Measurements from ENCODE around the gene GPR83.
"Not testable (repeated sequence)": the region's sequence is repeated elsewhere in the genome, so short reads cannot be mapped to it uniquely, and the experiment has no call there.

Gene GPR83

DNA sequence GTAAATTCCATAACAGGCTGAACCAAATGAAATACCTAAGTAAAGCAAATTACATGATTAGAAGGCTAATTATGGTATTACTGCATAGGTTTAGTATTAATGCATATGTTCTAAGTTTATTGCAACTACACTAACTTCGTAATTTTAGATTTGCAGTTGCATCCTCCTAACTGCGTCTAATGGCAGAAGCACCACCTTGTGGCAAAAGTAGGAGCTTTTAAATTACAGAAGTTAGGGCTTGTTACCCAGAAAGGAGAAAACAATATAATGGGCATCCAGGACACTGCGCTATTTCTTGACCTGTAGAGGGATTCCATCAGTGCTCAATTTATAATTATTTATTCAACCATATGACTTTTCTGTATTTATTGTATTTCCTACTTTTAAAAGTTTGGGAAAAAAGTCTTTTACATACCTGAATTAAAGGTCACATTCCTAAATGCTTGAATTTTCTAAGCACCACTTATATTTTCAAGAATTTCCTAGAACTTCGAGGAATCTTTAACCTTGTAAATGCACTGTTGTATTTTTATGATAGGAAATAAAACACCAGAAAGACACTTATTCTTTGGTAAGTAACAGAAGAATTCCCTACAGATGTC is 16.3 kb upstream of the GPR83 start:
- H3K36me3 ChIP-seq (ENCODE audit: control insufficient read depth in 2 of 2, insufficient read depth in 2 of 2, low read length in 2 of 2): no peaks in the 10 kb centered on the region
- no peak overlapping the region for H3K9ac ChIP-seq (ENCODE audit: low read length in 2 of 2)
- no peaks in the 10 kb centered on the region for H3K9me3 ChIP-seq (ENCODE audit: control insufficient read depth in 2 of 2, low read length in 2 of 2)

DNA sequence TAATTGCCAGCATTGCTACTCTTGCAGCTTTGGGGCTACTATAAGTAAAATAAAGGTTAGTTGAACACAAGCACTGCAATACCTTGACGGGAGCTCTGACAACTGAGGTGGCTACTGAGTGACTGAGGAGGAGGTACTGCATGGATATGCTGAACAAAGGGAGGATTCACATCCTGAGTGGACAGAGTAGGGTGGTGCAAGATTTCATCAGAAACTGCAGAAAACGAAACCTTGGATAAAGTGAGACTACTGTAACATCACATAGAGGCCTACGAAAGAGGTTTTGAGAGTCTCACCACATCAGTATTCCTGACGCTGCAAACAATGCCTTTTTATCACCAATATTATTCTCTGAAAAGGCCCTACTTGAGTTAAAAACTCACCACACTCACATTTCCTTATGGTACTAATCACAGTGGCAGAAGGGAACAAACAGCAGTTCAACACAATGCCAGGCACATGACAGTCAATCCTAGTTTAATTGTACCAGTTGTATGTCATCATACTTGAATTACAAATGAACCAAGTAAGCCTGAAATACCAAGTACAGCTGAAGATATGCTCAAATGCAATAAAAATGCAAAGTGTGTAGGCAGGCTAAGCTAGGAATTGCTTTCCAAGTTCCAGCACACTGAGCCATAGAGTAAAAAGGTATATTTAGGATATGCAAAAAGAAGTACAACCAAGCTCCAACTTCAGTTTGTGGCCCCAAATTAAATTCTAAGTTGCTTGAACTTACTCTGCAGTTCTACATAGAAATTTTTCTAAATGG is 4.0 kb upstream of the GPR83 start:
- no peak overlapping the region for H3K9ac ChIP-seq (ENCODE audit: low read length in 2 of 2)
- peaks cover 3% of the 10 kb centered on the region for H3K4me1 ChIP-seq (ENCODE audit: control insufficient read depth, insufficient read depth, low read length)
- H3K4me3 ChIP-seq (ENCODE audit: low read length in 2 of 2): no peak overlapping the region
- H3K36me3 ChIP-seq (ENCODE audit: control insufficient read depth in 2 of 2, insufficient read depth in 2 of 2, low read length in 2 of 2): no peaks in the 10 kb centered on the region
- no peak overlapping the region for H3K27ac ChIP-seq (ENCODE audit: low read length)
- H3K27me3 ChIP-seq (ENCODE audit: control insufficient read depth in 1 of 2, insufficient read depth in 2 of 2, low read length in 2 of 2): peaks cover 13 to 16% of the 10 kb centered on the region in 2 donors
- no peaks in the 10 kb centered on the region for H3K9me3 ChIP-seq (ENCODE audit: control insufficient read depth in 2 of 2, low read length in 2 of 2)

More for the DNA sequence above, 16.3 kb upstream of the GPR83 start:
- no peak overlapping the region for H3K27ac ChIP-seq (ENCODE audit: low read length)
- H3K27me3 ChIP-seq (ENCODE audit: control insufficient read depth in 1 of 2, insufficient read depth in 2 of 2, low read length in 2 of 2): no peaks in the 10 kb centered on the region
- H3K4me3 ChIP-seq (ENCODE audit: low read length in 2 of 2): no peak overlapping the region
- no peaks in the 10 kb centered on the region for H3K4me1 ChIP-seq (ENCODE audit: control insufficient read depth, insufficient read depth, low read length)

DNA sequence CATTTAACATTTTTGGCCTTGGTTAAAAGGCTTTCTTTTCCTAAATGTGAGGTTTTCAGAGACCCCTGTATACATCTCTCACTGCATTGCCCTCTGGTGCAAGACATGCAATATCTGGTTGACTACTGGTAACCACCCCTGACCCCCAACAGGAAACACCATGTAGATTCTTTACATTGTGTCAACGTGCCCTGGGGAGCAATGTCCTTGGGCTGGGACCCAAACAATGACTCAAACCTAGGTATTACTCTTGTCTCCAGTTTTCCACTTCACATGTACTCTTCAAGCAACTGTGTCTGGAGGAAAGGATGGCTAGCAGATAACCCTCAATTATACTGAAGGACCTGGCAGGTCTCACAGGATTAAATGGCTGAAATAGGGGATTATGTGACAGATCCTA is 1.1 kb upstream of the GPR83 start:
- Histone ChIP-seq H3K9me3 (ENCODE audit: control insufficient read depth in 2 of 2, low read length in 2 of 2) (no peaks in the 10 kb centered on the region), H3K27me3 (ENCODE audit: control insufficient read depth in 1 of 2, insufficient read depth in 2 of 2, low read length in 2 of 2) (peaks cover 28 to 29% of the 10 kb centered on the region in 2 donors), H3K27ac (ENCODE audit: low read length) (no peak overlapping the region), H3K9ac (ENCODE audit: low read length in 2 of 2) (no peak overlapping the region), H3K36me3 (ENCODE audit: control insufficient read depth in 2 of 2, insufficient read depth in 2 of 2, low read length in 2 of 2) (no peaks in the 10 kb centered on the region), H3K4me3 (ENCODE audit: low read length in 2 of 2) (no peak overlapping the region), H3K4me1 (ENCODE audit: control insufficient read depth, insufficient read depth, low read length) (peaks cover 3% of the 10 kb centered on the region)

DNA sequence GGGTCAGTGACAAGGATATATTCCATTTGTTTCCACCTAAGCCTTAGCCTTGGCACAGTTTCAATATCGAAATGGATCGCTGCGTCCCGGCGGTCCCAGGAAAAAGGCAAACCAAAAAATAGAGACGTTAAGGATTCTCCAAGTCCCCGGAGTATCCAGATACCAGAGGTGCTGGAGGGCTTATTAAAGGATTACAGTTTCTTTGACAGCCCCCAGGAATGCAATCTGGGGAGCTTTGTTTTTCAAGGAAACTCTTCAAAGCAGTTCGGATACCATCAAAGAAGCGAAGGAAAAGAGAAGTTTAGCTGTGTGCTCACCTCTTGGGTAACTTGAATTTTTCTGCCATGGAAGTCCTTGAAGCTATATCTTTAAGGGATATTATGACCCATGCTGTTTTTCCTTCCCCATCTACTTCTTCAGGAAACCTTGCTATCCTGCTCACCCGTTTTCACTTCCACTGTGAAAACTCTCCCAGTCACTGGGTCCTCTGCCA is 600 bp upstream of the GPR83 start:
- Histone ChIP-seq H3K36me3 (ENCODE audit: control insufficient read depth in 2 of 2, insufficient read depth in 2 of 2, low read length in 2 of 2) (no peaks in the 10 kb centered on the region), H3K4me3 (ENCODE audit: low read length in 2 of 2) (peak overlapping the region in 1 of 2 donors; percentile 67), H3K9ac (ENCODE audit: low read length in 2 of 2) (no peak overlapping the region), H3K9me3 (ENCODE audit: control insufficient read depth in 2 of 2, low read length in 2 of 2) (no peaks in the 10 kb centered on the region), H3K27me3 (ENCODE audit: control insufficient read depth in 1 of 2, insufficient read depth in 2 of 2, low read length in 2 of 2) (peaks cover 28 to 29% of the 10 kb centered on the region in 2 donors), H3K4me1 (ENCODE audit: control insufficient read depth, insufficient read depth, low read length) (peaks cover 3% of the 10 kb centered on the region), H3K27ac (ENCODE audit: low read length) (no peak overlapping the region)

DNA sequence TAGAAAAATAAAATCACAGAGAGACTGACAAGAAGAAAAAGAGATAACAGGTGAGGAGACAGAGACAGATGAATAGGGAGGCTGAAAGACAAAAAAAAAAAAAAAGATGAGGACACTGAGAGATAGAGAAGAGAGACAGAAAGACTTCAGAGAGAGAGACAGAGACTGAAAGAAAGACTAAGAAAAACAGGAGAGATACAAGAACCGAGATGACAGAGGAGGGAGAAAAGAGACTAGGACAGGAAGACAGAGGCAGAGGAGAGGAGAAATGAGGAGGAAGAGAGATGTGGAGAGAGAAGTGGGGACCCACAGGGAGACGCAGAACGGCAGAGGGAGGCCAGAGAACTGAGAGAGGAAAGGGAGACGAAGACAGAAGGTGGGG is 771 bp downstream of the GPR83 start:
- Histone ChIP-seq H3K9ac (ENCODE audit: low read length in 2 of 2) (no peak overlapping the region), H3K27ac (ENCODE audit: low read length) (no peak overlapping the region), H3K9me3 (ENCODE audit: control insufficient read depth in 2 of 2, low read length in 2 of 2) (no peaks in the 10 kb centered on the region), H3K36me3 (ENCODE audit: control insufficient read depth in 2 of 2, insufficient read depth in 2 of 2, low read length in 2 of 2) (no peaks in the 10 kb centered on the region), H3K4me3 (ENCODE audit: low read length in 2 of 2) (peak overlapping the region; percentile 46 to 67), H3K27me3 (ENCODE audit: control insufficient read depth in 1 of 2, insufficient read depth in 2 of 2, low read length in 2 of 2) (peaks cover 28 to 29% of the 10 kb centered on the region in 2 donors), H3K4me1 (ENCODE audit: control insufficient read depth, insufficient read depth, low read length) (peaks cover 3% of the 10 kb centered on the region)

DNA sequence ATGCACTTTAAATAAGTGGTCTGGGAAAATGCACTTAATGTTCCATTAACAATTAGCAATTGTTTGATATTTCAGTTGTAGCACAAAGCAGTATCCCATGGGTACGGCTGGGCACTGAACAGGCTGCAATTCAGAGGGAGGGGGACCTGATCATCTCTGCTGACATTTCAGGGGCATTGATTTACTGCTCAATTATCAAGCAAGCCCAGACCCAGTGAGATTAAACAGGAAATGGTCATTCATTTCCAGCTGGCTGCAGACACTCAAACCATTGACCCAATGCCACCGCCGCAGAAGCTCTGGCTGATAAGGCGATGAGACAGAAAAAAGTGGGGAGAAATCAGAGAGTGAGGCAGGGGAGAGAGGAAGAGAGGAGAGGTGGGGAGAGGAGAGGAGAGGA is 1.2 kb downstream of the GPR83 start:
- no peak overlapping the region for H3K9ac ChIP-seq (ENCODE audit: low read length in 2 of 2)
- H3K27ac ChIP-seq (ENCODE audit: low read length): no peak overlapping the region
- H3K9me3 ChIP-seq (ENCODE audit: control insufficient read depth in 2 of 2, low read length in 2 of 2): no peaks in the 10 kb centered on the region
- H3K4me3 ChIP-seq (ENCODE audit: low read length in 2 of 2): no peak overlapping the region
- no peaks in the 10 kb centered on the region for H3K36me3 ChIP-seq (ENCODE audit: control insufficient read depth in 2 of 2, insufficient read depth in 2 of 2, low read length in 2 of 2)
- H3K27me3 ChIP-seq (ENCODE audit: control insufficient read depth in 1 of 2, insufficient read depth in 2 of 2, low read length in 2 of 2): peaks cover 28 to 29% of the 10 kb centered on the region in 2 donors
- H3K4me1 ChIP-seq (ENCODE audit: control insufficient read depth, insufficient read depth, low read length): peaks cover 3% of the 10 kb centered on the region

DNA sequence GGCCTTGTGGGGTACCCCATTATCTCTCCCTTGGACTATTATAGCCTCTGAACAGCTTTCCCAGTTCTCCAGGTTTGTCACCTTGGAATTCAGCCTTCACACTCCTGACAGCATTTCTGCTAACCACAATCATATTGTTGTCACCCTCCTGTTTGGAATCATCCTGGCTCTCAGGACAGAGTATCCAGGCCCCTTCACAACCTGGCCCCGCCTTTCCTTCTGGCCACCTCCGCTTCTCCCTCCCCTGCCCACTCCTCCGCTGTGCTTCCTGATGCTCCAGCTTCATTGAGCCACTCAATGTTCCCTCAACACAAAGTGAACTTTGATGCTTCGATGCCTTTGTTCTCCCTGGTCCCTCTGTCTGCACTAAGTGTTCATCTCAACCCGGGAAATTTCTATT is 3.1 kb downstream of the GPR83 start:
- H3K27me3 ChIP-seq (ENCODE audit: control insufficient read depth in 1 of 2, insufficient read depth in 2 of 2, low read length in 2 of 2): peaks cover 28 to 29% of the 10 kb centered on the region in 2 donors
- peaks cover 3% of the 10 kb centered on the region for H3K4me1 ChIP-seq (ENCODE audit: control insufficient read depth, insufficient read depth, low read length)
- H3K4me3 ChIP-seq (ENCODE audit: low read length in 2 of 2): no peak overlapping the region
- H3K36me3 ChIP-seq (ENCODE audit: control insufficient read depth in 2 of 2, insufficient read depth in 2 of 2, low read length in 2 of 2): no peaks in the 10 kb centered on the region
- H3K27ac ChIP-seq (ENCODE audit: low read length): no peak overlapping the region
- H3K9me3 ChIP-seq (ENCODE audit: control insufficient read depth in 2 of 2, low read length in 2 of 2): no peaks in the 10 kb centered on the region
- no peak overlapping the region for H3K9ac ChIP-seq (ENCODE audit: low read length in 2 of 2)

DNA sequence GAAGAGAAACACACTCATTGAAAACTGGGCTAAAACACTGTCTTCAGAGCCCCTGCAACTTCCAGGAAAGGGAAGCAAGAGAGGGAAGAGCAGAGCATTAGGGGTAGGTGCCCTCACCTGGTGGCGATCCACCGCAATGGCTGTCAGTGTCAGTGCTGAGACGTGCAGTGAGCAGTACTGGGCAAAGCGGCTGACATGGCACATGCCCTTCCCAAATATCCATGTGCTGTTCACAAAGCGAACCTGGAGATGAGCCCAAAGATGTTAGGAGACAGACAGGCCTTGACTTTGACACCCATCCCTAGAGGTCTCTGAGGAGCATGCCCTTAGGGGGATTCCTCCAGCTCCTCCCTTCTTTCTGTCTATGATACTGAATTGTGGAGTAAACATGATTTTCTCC is 4.9 kb downstream of the GPR83 start:
- H3K36me3 ChIP-seq (ENCODE audit: control insufficient read depth in 2 of 2, insufficient read depth in 2 of 2, low read length in 2 of 2): no peaks in the 10 kb centered on the region
- H3K27ac ChIP-seq (ENCODE audit: low read length): no peak overlapping the region
- H3K27me3 ChIP-seq (ENCODE audit: control insufficient read depth in 1 of 2, insufficient read depth in 2 of 2, low read length in 2 of 2): peaks cover 21 to 22% of the 10 kb centered on the region in 2 donors
- no peaks in the 10 kb centered on the region for H3K9me3 ChIP-seq (ENCODE audit: control insufficient read depth in 2 of 2, low read length in 2 of 2)
- no peak overlapping the region for H3K4me3 ChIP-seq (ENCODE audit: low read length in 2 of 2)
- H3K4me1 ChIP-seq (ENCODE audit: control insufficient read depth, insufficient read depth, low read length): peaks cover 3% of the 10 kb centered on the region
- no peak overlapping the region for H3K9ac ChIP-seq (ENCODE audit: low read length in 2 of 2)

DNA sequence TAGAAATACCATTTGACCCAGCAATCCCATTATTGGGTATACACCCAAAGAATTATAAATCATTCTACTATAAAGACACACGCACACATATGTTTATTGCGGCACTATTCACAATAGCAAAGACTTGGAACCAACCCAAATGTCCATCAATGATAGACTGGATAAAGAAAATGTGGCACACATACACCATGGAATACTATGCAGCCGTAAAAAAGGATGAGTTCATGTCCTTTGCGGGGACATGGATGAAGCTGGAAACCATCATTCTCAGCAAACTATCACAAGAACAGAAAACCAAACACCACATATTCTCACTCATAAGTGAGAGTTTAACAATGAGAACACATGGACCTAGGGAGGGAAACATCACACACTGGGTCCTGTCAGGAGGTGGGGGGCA is 9.3 kb downstream of the GPR83 start:
- H3K27ac ChIP-seq (ENCODE audit: low read length); H3K4me1 ChIP-seq (ENCODE audit: control insufficient read depth, insufficient read depth, low read length); H3K9me3 ChIP-seq (ENCODE audit: control insufficient read depth in 2 of 2, low read length in 2 of 2); H3K4me3 ChIP-seq (ENCODE audit: low read length in 2 of 2); H3K9ac ChIP-seq (ENCODE audit: low read length in 2 of 2); H3K36me3 ChIP-seq (ENCODE audit: control insufficient read depth in 2 of 2, insufficient read depth in 2 of 2, low read length in 2 of 2); H3K27me3 ChIP-seq (ENCODE audit: control insufficient read depth in 1 of 2, insufficient read depth in 2 of 2, low read length in 2 of 2): not testable (repeated sequence)

DNA sequence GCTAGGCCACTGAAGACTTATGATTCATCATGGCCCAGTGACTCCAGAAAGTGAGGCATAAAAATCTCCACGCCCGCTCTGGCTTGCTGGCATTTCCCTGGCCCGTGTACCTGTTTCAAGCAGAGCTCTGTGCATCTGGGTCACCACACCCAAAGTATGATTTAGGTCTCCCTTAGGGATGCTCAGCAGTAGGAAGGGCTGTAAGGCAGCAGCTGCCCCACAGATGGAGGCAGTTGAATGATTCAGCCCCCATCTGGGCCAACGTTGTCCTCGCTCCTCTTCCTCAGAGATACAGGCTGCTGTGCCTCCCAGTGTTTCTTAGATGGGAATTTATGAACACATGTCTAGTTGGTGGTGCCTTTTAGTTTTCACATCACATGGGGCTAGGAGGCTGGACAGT is 21.6 kb downstream of the GPR83 start:
- Histone ChIP-seq H3K4me1 (ENCODE audit: control insufficient read depth, insufficient read depth, low read length) (no peaks in the 10 kb centered on the region), H3K4me3 (ENCODE audit: low read length in 2 of 2) (no peak overlapping the region), H3K36me3 (ENCODE audit: control insufficient read depth in 2 of 2, insufficient read depth in 2 of 2, low read length in 2 of 2) (no peaks in the 10 kb centered on the region), H3K9me3 (ENCODE audit: control insufficient read depth in 2 of 2, low read length in 2 of 2) (no peaks in the 10 kb centered on the region), H3K9ac (ENCODE audit: low read length in 2 of 2) (no peak overlapping the region), H3K27me3 (ENCODE audit: control insufficient read depth in 1 of 2, insufficient read depth in 2 of 2, low read length in 2 of 2) (no peaks in the 10 kb centered on the region), H3K27ac (ENCODE audit: low read length) (no peak overlapping the region)

DNA sequence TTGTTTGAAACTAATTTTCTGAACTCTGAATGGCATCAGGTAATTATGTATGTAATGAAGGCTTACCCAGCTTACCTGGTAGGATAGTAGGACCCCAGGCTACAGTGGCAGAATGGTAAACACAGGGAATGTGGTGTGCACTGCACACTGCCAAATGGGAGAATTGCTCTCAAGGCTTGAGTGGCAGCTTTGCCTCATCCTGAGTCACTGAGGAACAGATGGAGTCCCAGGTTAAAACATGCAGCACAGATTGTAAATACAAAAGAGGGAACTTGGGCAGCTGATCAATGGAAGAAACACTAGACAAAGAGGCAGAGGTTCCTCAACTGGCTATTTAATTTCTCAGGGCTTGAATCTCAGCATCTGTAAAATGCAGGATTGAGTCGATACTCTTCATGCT is 24.4 kb downstream of the GPR83 start:
- Histone ChIP-seq H3K27ac (ENCODE audit: low read length) (no peak overlapping the region), H3K27me3 (ENCODE audit: control insufficient read depth in 1 of 2, insufficient read depth in 2 of 2, low read length in 2 of 2) (no peaks in the 10 kb centered on the region), H3K4me3 (ENCODE audit: low read length in 2 of 2) (no peak overlapping the region), H3K9ac (ENCODE audit: low read length in 2 of 2) (no peak overlapping the region), H3K36me3 (ENCODE audit: control insufficient read depth in 2 of 2, insufficient read depth in 2 of 2, low read length in 2 of 2) (no peaks in the 10 kb centered on the region), H3K9me3 (ENCODE audit: control insufficient read depth in 2 of 2, low read length in 2 of 2) (no peaks in the 10 kb centered on the region), H3K4me1 (ENCODE audit: control insufficient read depth, insufficient read depth, low read length) (no peaks in the 10 kb centered on the region)
